B cell (primary cell): ENCODE measurements around the gene KIAA0825. TPM values are rescaled to one million over a fixed set of nuclear protein-coding genes. Genes with fewer than 3 reads are reported as not detected.

Experiments
- ATAC-seq: fragments of 200-7000 bp; cut with Tn5 transposase; one replicate; pipeline ENCODE4 v1.10.0; 2021; ENCODE audit warnings: low read depth, mild to moderate bottlenecking, moderate number of reproducible peaks, moderate library complexity
- CTCF ChIA-PET: fragments of 350-600 bp; sonication (Branson Sonifier 250); formaldehyde crosslinking; loops from one replicate; lab custom pipeline; 2021; ENCODE audit warnings: antibody characterized with exemption, inconsistent platforms; lab: Charles Lee
- POLR2A ChIA-PET: fragments of 350-600 bp; sonication (Branson Sonifier 250); formaldehyde crosslinking; loops from one replicate; lab custom pipeline; 2021; ENCODE audit warnings: antibody characterized with exemption; lab: Charles Lee
- DNase-seq: peaks from one replicate; pipeline ENCODE4 v3.0.0; 2013
- H2AFZ ChIP-seq: 2 replicates; pipeline ENCODE4 v1.6.1; 2012; ENCODE audit warnings: mild to moderate bottlenecking, low read depth, low read length; ENCODE audit not compliant: insufficient read depth, poor library complexity, severe bottlenecking
- H3K27ac ChIP-seq, 2 donors: 1 replicate in 1 of 2; 2 replicates in 1 of 2; pipeline ENCODE4 v1.5.1; 2012 to 2013; ENCODE audit warnings: low read length in 2 of 2, mild to moderate bottlenecking in 2 of 2, moderate library complexity in 1 of 2
- H3K27me3 ChIP-seq, 4 experiments: fragments of 200-600 bp in 1 of 4; sonication (generic) in 1 of 4; replicated peaks in 1 of 4; 1 replicate in 2 of 4; 2 replicates in 2 of 4; pipeline versions ENCODE4 v1.6.1 to v1.7.0; 2013 to 2016; ENCODE audit warnings: low read length in 3 of 4, mild to moderate bottlenecking in 2 of 4, mixed read lengths in 1 of 4, moderate library complexity in 1 of 4; ENCODE audit not compliant: insufficient read depth in 4 of 4, control insufficient read depth in 3 of 4; ENCODE audit errors: control extremely low read depth in 1 of 4
- H3K36me3 ChIP-seq, 2 experiments: replicated peaks in 1 of 2; 1 replicate in 1 of 2; 2 replicates in 1 of 2; pipeline versions ENCODE4 v1.6.1 to v1.7.1; 2013; ENCODE audit warnings: low read length in 1 of 2; ENCODE audit not compliant: insufficient read depth in 2 of 2, control insufficient read depth in 1 of 2; ENCODE audit errors: control extremely low read depth in 1 of 2, extremely low read depth in 1 of 2
- H3K4me1 ChIP-seq, 2 donors: fragments of 200-600 bp in 1 of 2; sonication (generic) in 1 of 2; 1 replicate in 1 of 2; 2 replicates in 1 of 2; pipeline versions ENCODE4 v1.5.1 to v1.6.1; 2013 to 2017; ENCODE audit warnings: low read length in 2 of 2; ENCODE audit not compliant: control insufficient read depth in 2 of 2, insufficient read depth in 2 of 2
- H3K4me2 ChIP-seq: replicated peaks from 2 replicates; pipeline ENCODE3; 2012; ENCODE audit warnings: mild to moderate bottlenecking, low read depth, low read length; ENCODE audit not compliant: poor library complexity, severe bottlenecking
- H3K4me3 ChIP-seq, 5 experiments: fragments of 200-600 bp in 1 of 5; sonication (generic) in 1 of 5; 1 replicate in 3 of 5; 2 replicates in 2 of 5; pipeline versions ENCODE4 v1.5.1 to v1.7.0; 2011 to 2016; ENCODE audit warnings: low read length in 4 of 5, mild to moderate bottlenecking in 4 of 5, low read depth in 2 of 5, control low read depth in 1 of 5, moderate library complexity in 1 of 5; ENCODE audit not compliant: insufficient read depth in 1 of 5; ENCODE audit errors: control extremely low read depth in 1 of 5, extremely low read depth in 1 of 5
- H3K79me2 ChIP-seq: fragments of 200-600 bp; sonication (generic); one replicate; pipeline ENCODE4 v1.6.0; 2016; ENCODE audit warnings: low read length; ENCODE audit not compliant: control insufficient read depth, insufficient read depth
- H3K9ac ChIP-seq: fragments of 200-600 bp; sonication (generic); 2 replicates; pipeline ENCODE4 v1.6.1; 2017; ENCODE audit warnings: mild to moderate bottlenecking, low read length, moderate library complexity
- H3K9me3 ChIP-seq, 3 donors: one replicate each; pipeline versions ENCODE4 v1.6.1 to v1.7.1; 2013; ENCODE audit warnings: low read length in 2 of 3; ENCODE audit not compliant: control insufficient read depth in 2 of 3, insufficient read depth in 1 of 3; ENCODE audit errors: control extremely low read depth in 1 of 3
- H4K20me1 ChIP-seq: 2 replicates; pipeline ENCODE4 v1.6.0; 2012; ENCODE audit warnings: mild to moderate bottlenecking, low read length; ENCODE audit not compliant: insufficient read depth, control insufficient read depth, poor library complexity, severe bottlenecking
- H3K27ac Mint-ChIP-seq: one replicate; pipeline ENCODE4 v1.8.0; 2021; ENCODE audit warnings: mixed read lengths
- H3K27me3 Mint-ChIP-seq: one replicate; pipeline ENCODE4 v1.8.0; 2021; ENCODE audit warnings: mixed read lengths
- H3K4me1 Mint-ChIP-seq: one replicate; pipeline ENCODE4 v1.8.0; 2021; ENCODE audit warnings: mixed read lengths
- H3K4me3 Mint-ChIP-seq: one replicate; pipeline ENCODE4 v1.8.0; 2021; ENCODE audit warnings: mixed read lengths
- H3K9me3 Mint-ChIP-seq: one replicate; pipeline ENCODE4 v1.8.0; 2022; ENCODE audit warnings: mixed read lengths; ENCODE audit not compliant: insufficient read depth
- CTCF ChIP-seq: fragments of 200-600 bp; IDR thresholded peaks from one replicate; pipeline ENCODE4 v1.8.0; 2022; ENCODE audit warnings: antibody characterized with exemption, mild to moderate bottlenecking
- EZH2 ChIP-seq: IDR thresholded peaks from 2 replicates; pipeline ENCODE4 v1.6.1; 2012; ENCODE audit warnings: borderline replicate concordance, low read depth, mild to moderate bottlenecking, moderate library complexity, low read length; ENCODE audit not compliant: insufficient read depth, poor library complexity, severe bottlenecking
- WGBS: methylation state at CpG from one replicate; pipeline ENCODE4 v1.1.5; 2013; ENCODE audit warnings: missing lambda C conversion rate; ENCODE audit not compliant: insufficient coverage; 5-methylcytosine and 5-hydroxymethylcytosine counted together
- intact Hi-C: fragments of 100-400 bp; cut with micrococcal nuclease; formaldehyde crosslinking; loops from one replicate; pipeline ENCODE4 v1.10.0; 2022
- polyA plus RNA-seq: library from polyadenylated mRNA; depleted of rRNA; stranded (reverse); fragments of >200 nt; gene quantifications from 2 replicates; pipeline ENCODE4 v1.2.3, GENCODE V29; 2012
- total RNA-seq, 2 donors: library from RNA; stranded (reverse); fragments of 120-200 nt in 1 of 2; gene quantifications; 1 replicate in 1 of 2; 2 replicates in 1 of 2; pipeline versions ENCODE4 v1.2.3 to v1.2.4, GENCODE V29; 2013 to 2022

The KIAA0825 gene
- total and polyA plus RNA-seq, 2 donors (not counting 1 experiment from before 2014, with no cell fraction given): 0.43 to 2.7 TPM

- H2AFZ ChIP-seq: no peak overlapping the region
- Mint-ChIP-seq H3K4me3 (no peak overlapping the region), H3K9me3 (no peaks in the 10 kb centered on the region), H3K27ac (no peak overlapping the region), H3K4me1 (no peaks in the 10 kb centered on the region), H3K27me3 (no peaks in the 10 kb centered on the region)
- TF ChIP-seq CTCF: no peak
- TF ChIP-seq EZH2: no peak
- no CpG with 5 or more reads among the region's 2 CpGs for WGBS
- H3K4me2 ChIP-seq: no peak overlapping the region
- no peak for ATAC-seq
- intact Hi-C loops: no loop called here
- no peak overlapping the region for H3K9ac ChIP-seq
- no peaks in the 10 kb centered on the region for H3K9me3 ChIP-seq
- no peak overlapping the region for H3K4me3 ChIP-seq
- no peaks in the 10 kb centered on the region for H4K20me1 ChIP-seq
- H3K27me3 ChIP-seq: no peaks in the 10 kb centered on the region
- DNase-seq: no peak
- H3K27ac ChIP-seq: no peak overlapping the region
- POLR2A ChIA-PET: no interaction called here
- no peaks in the 10 kb centered on the region for H3K36me3 ChIP-seq
- no peaks in the 10 kb centered on the region for H3K79me2 ChIP-seq
- no peaks in the 10 kb centered on the region for H3K4me1 ChIP-seq
- CTCF ChIA-PET: interaction anchor here (1.4 kb wide), 1 partner anchor 9 kb away, joined by 3 read pairs; no protein-coding TSS in a partner anchor
These were observed 335.3 kb downstream of the KIAA0825 start for GRCh38 chr5:94283093-94283492.

- no CpG with 5 or more reads among the region's 2 CpGs for WGBS
- Histone ChIP-seq H3K4me2 (no peak overlapping the region), H2AFZ (no peak overlapping the region), H4K20me1 (no peaks in the 10 kb centered on the region), H3K9me3 (no peaks in the 10 kb centered on the region), H3K4me3 (no peak overlapping the region), H3K79me2 (no peaks in the 10 kb centered on the region), H3K27me3 (no peaks in the 10 kb centered on the region), H3K4me1 (no peaks in the 10 kb centered on the region), H3K27ac (no peak overlapping the region), H3K9ac (no peak overlapping the region), H3K36me3 (no peaks in the 10 kb centered on the region)
- Mint-ChIP-seq H3K9me3 (no peaks in the 10 kb centered on the region), H3K4me3 (no peak overlapping the region), H3K27me3 (no peaks in the 10 kb centered on the region), H3K27ac (no peak overlapping the region), H3K4me1 (no peaks in the 10 kb centered on the region)
- CTCF ChIA-PET: no interaction called here
- ATAC-seq (no peak), DNase-seq (no peak)
- POLR2A ChIA-PET: no interaction called here
- intact Hi-C loops: no loop called here
- no peak for TF ChIP-seq EZH2
- no peak for TF ChIP-seq CTCF
These were observed 337.1 kb downstream of the KIAA0825 start for GRCh38 chr5:94281236-94281801.
